GM10248 (cell line): Measurements from ENCODE around the gene LHFPL3.

Experiments used
- CTCF ChIA-PET: fragments of 300-600 bp; sonication (Branson Sonifier 250); formaldehyde crosslinking; extraction: SDS; loops from one replicate; lab custom pipeline; 2021; ENCODE audit warnings: antibody characterized with exemption; lab: Yijun Ruan, JAX
- POLR2A ChIA-PET: fragments of 350-650 bp; sonication (Branson Sonifier 250); formaldehyde crosslinking; extraction: SDS; loops from one replicate; lab custom pipeline; 2020; ENCODE audit warnings: antibody characterized with exemption; lab: Yijun Ruan, JAX
- DNase-seq: peaks from one replicate; pipeline ENCODE4 v3.0.0; 2012; ENCODE audit errors: extremely low spot score
- CTCF ChIP-seq: IDR thresholded peaks from 2 replicates; pipeline ENCODE4 v1.5.1; 2012; ENCODE audit warnings: mild to moderate bottlenecking, low read depth; ENCODE audit errors: extremely low read depth, missing control alignments, control extremely low read depth

Gene LHFPL3

DNA sequence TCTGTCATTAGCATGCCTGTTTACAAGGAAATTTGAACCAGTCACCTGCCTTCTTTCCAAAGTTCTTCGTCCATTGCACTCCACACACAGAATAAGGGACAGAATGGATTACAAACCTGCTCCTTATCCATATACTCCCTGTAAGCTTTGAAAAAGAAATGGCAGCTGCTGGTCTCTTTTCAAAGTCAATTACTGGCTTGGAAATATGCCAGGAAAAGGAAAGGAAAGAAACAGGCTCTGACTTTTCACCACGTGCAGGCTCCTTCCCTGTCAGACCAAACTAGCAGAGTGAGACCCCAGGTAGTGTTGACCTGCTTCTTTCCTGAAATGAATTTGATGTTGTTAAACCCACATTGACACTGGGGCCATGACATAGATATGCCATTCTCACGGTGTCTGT, 84.5 kb downstream of the LHFPL3 start:
- ChIA-PET POLR2A (no interaction called here), CTCF (interaction anchor here (1.9 kb wide), 1 partner anchor 13 kb away, joined by 6 read pairs; no protein-coding TSS in a partner anchor)
- no peak for DNase-seq

GRCh38 chr7:104414216-104414615, 85.8 kb downstream of the LHFPL3 start:
- ChIA-PET CTCF (no interaction called here), POLR2A (no interaction called here)
- DNase-seq = no peak
- TF ChIP-seq CTCF = no peak

More for the DNA sequence above, 84.5 kb downstream of the LHFPL3 start:
- no peak for TF ChIP-seq CTCF

- no peak for DNase-seq
- ChIA-PET CTCF (interaction anchor here (0.8 to 1.5 kb wide), 3 partner anchors 17 to 842 kb away, joined by 3 to 4 read pairs (median 3); no protein-coding TSS in a partner anchor), POLR2A (no interaction called here)
- TF ChIP-seq CTCF = no peak
These were observed 87.3 kb downstream of the LHFPL3 start for GRCh38 chr7:104415700-104416099.

DNA sequence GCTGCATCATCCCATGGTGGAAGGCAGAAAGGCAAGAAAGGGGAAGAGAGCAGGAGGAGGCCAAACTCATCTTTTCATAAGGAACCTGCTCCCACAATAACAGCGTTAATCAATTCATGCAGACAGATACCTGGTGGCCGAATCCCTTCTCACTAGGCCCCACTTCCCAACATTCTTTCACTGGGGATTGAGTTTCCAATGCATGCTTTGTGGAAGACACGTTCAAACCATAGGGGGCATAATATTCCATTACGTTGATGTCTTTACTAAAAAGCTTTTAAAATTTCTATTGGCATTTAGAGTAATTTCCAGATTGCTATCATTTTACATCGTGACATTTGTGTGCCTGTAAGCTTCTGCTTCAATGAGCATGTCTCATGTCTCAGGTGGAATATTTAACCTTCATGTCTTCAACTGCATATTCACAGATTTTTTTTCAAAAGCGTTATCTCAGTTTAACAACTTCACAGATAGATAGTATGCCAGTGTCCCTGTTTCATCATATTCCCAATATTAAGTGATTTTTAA, 88.5 kb downstream of the LHFPL3 start:
- CTCF ChIA-PET = no interaction called here
- TF ChIP-seq CTCF = no peak
- no peak for DNase-seq
- POLR2A ChIA-PET = no interaction called here

- CTCF ChIA-PET = no interaction called here
- POLR2A ChIA-PET = no interaction called here
- no peak for TF ChIP-seq CTCF
These were observed 103.5 kb downstream of the LHFPL3 start for GRCh38 chr7:104431930-104432329.

GRCh38 chr7:104434129-104434528, 105.7 kb downstream of the LHFPL3 start:
- no peak for DNase-seq
- POLR2A ChIA-PET = no interaction called here
- no peak for TF ChIP-seq CTCF
- CTCF ChIA-PET = no interaction called here

More at GRCh38 chr7:104431930-104432329, 103.5 kb downstream of the LHFPL3 start:
- no peak for DNase-seq
